H1 (cell line): Measurements from ENCODE around the gene RAD18. TPM values are rescaled to one million over a fixed set of nuclear protein-coding genes. Genes with fewer than 3 reads are reported as not detected.

Experiments
- ATF2 ChIP-seq: IDR thresholded peaks from 2 replicates; pipeline ENCODE4 v1.6.1; 2012; ENCODE audit warnings: low read length, inconsistent platforms
- BCL11A ChIP-seq, 2 experiments: IDR thresholded peaks; one replicate each; pipeline ENCODE4 v1.6.1; 2011; ENCODE audit warnings: low read depth in 2 of 2, low read length in 2 of 2, mild to moderate bottlenecking in 2 of 2
- CBX8 ChIP-seq: fragments of 300-800, 300-1000 bp; sonication (generic); IDR thresholded peaks from 2 replicates; pipeline ENCODE4 v1.7.1; 2016; ENCODE audit warnings: low read depth, low read length, borderline replicate concordance
- CHD1 ChIP-seq: IDR thresholded peaks from 2 replicates; pipeline ENCODE4 v1.6.1; 2012; ENCODE audit warnings: low read depth, low read length, improper control_type of control experiment
- EGR1 ChIP-seq: IDR thresholded peaks from 2 replicates; pipeline ENCODE4 v1.6.1; 2011; ENCODE audit warnings: low read depth, low read length, borderline replicate concordance
- EZH2 ChIP-seq: fragments of 200-600 bp; sonication (generic); IDR thresholded peaks from 2 replicates; pipeline ENCODE4 v1.7.1; 2012; ENCODE audit warnings: low read depth, mild to moderate bottlenecking, moderate library complexity, low read length, inconsistent platforms; ENCODE audit not compliant: severe bottlenecking
- GABPA ChIP-seq: IDR thresholded peaks from 2 replicates; pipeline ENCODE4 v1.6.1; 2011; ENCODE audit warnings: mild to moderate bottlenecking, low read length, moderate library complexity, borderline replicate concordance; ENCODE audit not compliant: insufficient read depth
- GTF2F1 ChIP-seq: IDR thresholded peaks from 2 replicates; pipeline ENCODE4 v1.6.1; 2012; ENCODE audit warnings: low read depth, low read length, improper control_type of control experiment, borderline replicate concordance
- HDAC6 ChIP-seq: IDR thresholded peaks from one replicate; pipeline ENCODE4 v1.7.1; 2012; ENCODE audit warnings: low read depth, mild to moderate bottlenecking, inconsistent platforms, low read length, moderate library complexity
- MAX ChIP-seq: IDR thresholded peaks from 2 replicates; pipeline ENCODE4 v1.6.1; 2012; ENCODE audit warnings: inconsistent platforms
- NANOG ChIP-seq: IDR thresholded peaks from 2 replicates; pipeline ENCODE4 v1.6.1; 2011; ENCODE audit warnings: low read length, low read depth, mild to moderate bottlenecking, inconsistent platforms; ENCODE audit not compliant: insufficient read depth, poor library complexity, severe bottlenecking
- POLR2AphosphoS5 ChIP-seq: IDR thresholded peaks from 2 replicates; pipeline ENCODE4 v1.6.1; 2011; ENCODE audit warnings: low read depth, low read length
- RFX5 ChIP-seq: IDR thresholded peaks from 2 replicates; pipeline ENCODE4 v1.6.1; 2011; ENCODE audit warnings: low read depth, low read length, improper control_type of control experiment, borderline replicate concordance
- RXRA ChIP-seq: IDR thresholded peaks from 2 replicates; pipeline ENCODE4 v1.6.1; 2011; ENCODE audit warnings: low read depth, mild to moderate bottlenecking, low read length, moderate library complexity; ENCODE audit not compliant: insufficient read depth
- SIX5 ChIP-seq: IDR thresholded peaks from 2 replicates; pipeline ENCODE4 v1.6.1; 2011; ENCODE audit warnings: mild to moderate bottlenecking, low read depth, low read length
- SP1 ChIP-seq: IDR thresholded peaks from 2 replicates; pipeline ENCODE4 v1.6.1; 2011; ENCODE audit warnings: low read depth, low read length
- SP2 ChIP-seq: IDR thresholded peaks from 2 replicates; pipeline ENCODE4 v1.6.1; 2012; ENCODE audit warnings: mild to moderate bottlenecking, low read length, inconsistent platforms
- SRF ChIP-seq: IDR thresholded peaks from 2 replicates; pipeline ENCODE4 v1.6.1; 2011; ENCODE audit warnings: mild to moderate bottlenecking, low read depth, low read length, moderate library complexity
- TAF1 ChIP-seq: IDR thresholded peaks from 2 replicates; pipeline ENCODE4 v1.6.1; 2011; ENCODE audit warnings: mild to moderate bottlenecking, low read depth, low read length
- polyA plus RNA-seq, 7 experiments: library from polyadenylated mRNA; depleted of rRNA in 3 of 7; stranded (reverse) in 5 of 7; unstranded in 2 of 7; fragments of >200 nt in 5 of 7; fragments of 200-250 nt in 2 of 7; gene quantifications; 1 replicate in 5 of 7; 2 replicates in 1 of 7; 4 replicates in 1 of 7; pipeline versions ENCODE4 v1.2.1 to v1.2.3, GENCODE V29; 2011 to 2013; ENCODE audit warnings: missing spikeins in 2 of 7, mixed read lengths in 2 of 7
- total RNA-seq: library from RNA; stranded (reverse); fragmentation: NEBNext Ultra II Directional; extraction: Animal tissue kit (Norgen Biotek cat#: 25700); gene quantifications from 2 replicates; pipeline ENCODE4 v1.2.1, GENCODE V29; 2021

Gene RAD18
- total and polyA plus RNA-seq, 2 of the 8 experiments (the other 6 are each of a cell fraction or from before 2014, with no cell fraction given): 13.0 to 23.2 TPM

DNA sequence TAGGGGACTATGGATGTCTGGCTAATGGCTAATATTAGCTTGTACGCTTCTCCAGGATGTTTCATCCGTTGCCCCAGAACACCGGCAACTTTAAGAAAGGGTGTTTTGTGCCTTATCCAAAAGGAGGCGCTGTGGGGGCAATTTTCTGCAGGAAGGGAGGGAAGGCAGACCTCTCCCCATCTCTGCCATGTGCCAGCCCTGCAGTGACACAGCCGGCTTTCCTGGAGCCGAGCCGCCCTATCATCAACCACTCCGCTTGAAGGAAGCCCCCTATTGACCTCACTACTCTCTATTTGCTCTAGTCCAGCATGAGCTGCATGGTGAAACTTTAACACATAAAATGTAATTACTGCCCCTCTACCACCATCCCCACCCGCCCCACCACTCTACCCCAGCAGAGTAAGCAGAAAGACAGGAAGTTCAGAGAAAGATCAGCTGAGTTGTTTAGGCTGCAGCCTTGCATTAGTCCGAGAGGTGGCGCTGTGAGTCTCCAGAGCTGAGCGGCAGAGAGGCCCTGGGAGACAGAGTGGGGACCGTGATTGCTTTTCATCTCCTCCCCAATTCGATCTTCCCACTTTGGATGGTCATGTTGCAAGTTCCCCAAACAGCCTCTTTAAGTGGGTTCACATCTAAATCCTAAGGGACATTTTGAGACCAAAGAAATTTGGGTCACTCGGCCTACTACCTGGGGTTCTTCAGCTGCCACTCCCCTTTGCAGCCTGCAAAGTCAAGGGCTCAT is 24.5 kb upstream of the RAD18 start (continued):
- peak; percentile 97 for TF ChIP-seq MAX
- TF ChIP-seq HDAC6: no peak
- TF ChIP-seq CHD1: no peak
- TF ChIP-seq SRF: no peak
- TF ChIP-seq GTF2F1: no peak
- no peak for TF ChIP-seq EZH2
- 0 out of 2 replicates have a peak, but pooled peaks have one; percentile 6 for TF ChIP-seq SP1
- TF ChIP-seq NANOG: no peak
- TF ChIP-seq SIX5: no peak
- TF ChIP-seq ATF2: no peak
- no peak for TF ChIP-seq RFX5
- no peak for TF ChIP-seq RXRA
- no peak for TF ChIP-seq CBX8
- TF ChIP-seq TAF1: no peak
- TF ChIP-seq EGR1: no peak
- TF ChIP-seq BCL11A (IDR thresholded peaks at IDR 0.05; ENCODE audit: low read depth in 2 of 2, low read length in 2 of 2): no peak
- no peak for TF ChIP-seq GABPA
- no peak for TF ChIP-seq POLR2AphosphoS5
- TF ChIP-seq SP2: no peak
